Renal cortex interstitium (tissue), 15 donors: ENCODE results near the gene CCDC30. TPM values are rescaled to one million over a fixed set of nuclear protein-coding genes. Genes with fewer than 3 reads are reported as not detected.

ENCODE experiments used
- DNase-seq, 11 donors: peaks; one replicate each; pipeline ENCODE4 v3.0.0-alpha.2; 2013; ENCODE audit warnings: low read depth in 9 of 11, low spot score in 4 of 11; ENCODE audit errors: extremely low read depth in 1 of 11
- long read RNA-seq, 16 experiments: transcript quantifications; one replicate each; lab custom pipeline, GENCODE V29; 2026
- polyA plus RNA-seq, 3 donors: library from polyadenylated mRNA; unstranded; fragments of 120-200 nt; gene quantifications; one replicate each; pipeline ENCODE4 v1.2.1, GENCODE V29; 2013; ENCODE audit not compliant: insufficient read length in 3 of 3

CCDC30 gene
- polyA plus RNA-seq: 10 to 100 TPM; 15.3 to 26.9 (median 21.0) TPM
- long read RNA-seq, donor 1: 0 reads
- long read RNA-seq, donor 2: 0 reads
- long read RNA-seq, donor 3: 0 reads
- long read RNA-seq, donor 4: 0 reads
- long read RNA-seq, donor 5: 0 reads
- long read RNA-seq, donor 6: 0 reads
- long read RNA-seq, donor 7: 0 reads
- long read RNA-seq, donor 8, partial matches to known transcripts: 5 of 5 reads
- long read RNA-seq, donor 8, other reads (novel, unspliced or antisense): 0 of 5 reads
- long read RNA-seq, donor 9, partial matches to known transcripts: 0 of 1 reads
- long read RNA-seq, donor 9, other reads (novel, unspliced or antisense): 0 of 1 reads
- long read RNA-seq, donor 10: 0 reads
- long read RNA-seq, donor 11, partial matches to known transcripts: 0 of 1 reads
- long read RNA-seq, donor 11, other reads (novel, unspliced or antisense): 0 of 1 reads
- long read RNA-seq, donor 12: 0 reads
- long read RNA-seq, donor 13, partial matches to known transcripts: 0 of 1 reads
- long read RNA-seq, donor 13, other reads (novel, unspliced or antisense): 0 of 1 reads
- long read RNA-seq, donor 14: 0 reads
- long read RNA-seq, donor 15: 0 reads
- long read RNA-seq, donor 16, partial matches to known transcripts: 0 of 2 reads
- long read RNA-seq, donor 16, other reads (novel, unspliced or antisense): 0 of 2 reads

GRCh38 chr1:42462828-42463763 is at the start of gene CCDC30:
Gene CCDC30, plus strand, starts transcription at chr1:42463286. Its CDS starts 17,266 bp downstream, at chr1:42480552.
- DNase-seq: peak; percentile 92 to 99 (median 95)

DNA sequence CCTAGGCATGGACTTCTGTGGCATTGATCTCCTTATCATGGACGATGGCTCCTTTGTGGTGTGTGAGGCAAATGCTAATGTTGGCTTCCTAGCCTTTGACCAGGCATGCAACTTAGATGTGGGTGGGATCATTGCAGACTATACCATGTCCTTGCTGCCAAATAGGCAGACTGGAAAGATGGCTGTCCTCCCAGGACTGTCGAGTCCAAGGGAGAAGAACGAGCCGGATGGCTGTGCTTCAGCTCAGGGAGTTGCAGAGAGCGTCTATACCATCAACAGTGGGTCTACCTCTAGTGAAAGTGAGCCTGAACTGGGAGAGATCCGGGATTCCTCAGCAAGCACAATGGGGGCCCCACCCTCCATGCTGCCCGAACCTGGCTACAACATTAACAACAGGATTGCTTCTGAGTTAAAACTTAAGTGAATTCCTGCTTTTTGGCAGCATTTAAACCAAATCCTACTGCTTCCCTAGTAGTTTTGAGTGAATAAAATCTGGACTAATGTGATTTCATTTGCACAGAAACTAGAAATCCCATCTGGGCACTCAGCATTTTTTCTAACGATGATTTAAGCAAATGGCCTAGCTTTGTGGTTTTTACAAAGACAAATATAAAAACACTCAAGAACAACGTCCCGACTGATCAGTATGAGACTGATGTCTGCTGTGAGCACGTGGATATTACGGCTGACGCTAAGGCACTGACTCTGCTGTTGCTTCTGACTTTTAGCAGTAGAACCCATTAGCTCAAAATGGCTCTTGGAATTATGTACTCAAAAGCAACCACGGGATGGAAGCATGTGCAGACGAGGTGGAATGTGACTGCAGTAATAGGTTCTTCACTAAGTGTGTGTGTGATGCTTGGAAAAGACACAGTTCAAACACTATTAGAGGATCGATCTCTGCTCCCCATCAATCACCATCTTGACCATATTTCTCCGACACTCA is 48.3 kb upstream of the CCDC30 start:
- DNase-seq: no peak

GRCh38 chr1:42417166-42417565 is 45.9 kb upstream of the CCDC30 start:
- no peak for DNase-seq

- DNase-seq: no peak
Measured at GRCh38 chr1:42418516-42418915, 44.6 kb upstream of the CCDC30 start.

GRCh38 chr1:42419126-42419821 is 43.8 kb upstream of the CCDC30 start:
- no peak for DNase-seq

DNA sequence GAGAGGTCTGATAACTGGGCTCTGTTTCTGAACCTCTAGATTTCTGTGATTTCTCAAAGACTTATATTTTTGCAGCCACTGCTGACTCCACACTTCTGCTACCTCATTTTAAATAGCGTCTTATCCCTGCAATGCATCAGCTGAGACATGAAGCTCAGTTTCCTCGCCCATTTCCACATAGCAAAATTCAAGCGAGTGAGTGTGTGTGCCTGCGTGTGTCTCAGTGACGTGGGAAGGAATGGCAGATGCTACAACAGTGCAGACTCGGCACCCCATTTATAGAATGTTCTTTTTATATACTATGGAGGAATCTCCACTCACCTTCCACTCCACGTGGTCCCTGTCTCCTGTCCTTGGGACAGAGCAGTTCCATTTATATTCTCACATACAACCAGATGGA is 43.0 kb upstream of the CCDC30 start:
- DNase-seq: no peak

DNA sequence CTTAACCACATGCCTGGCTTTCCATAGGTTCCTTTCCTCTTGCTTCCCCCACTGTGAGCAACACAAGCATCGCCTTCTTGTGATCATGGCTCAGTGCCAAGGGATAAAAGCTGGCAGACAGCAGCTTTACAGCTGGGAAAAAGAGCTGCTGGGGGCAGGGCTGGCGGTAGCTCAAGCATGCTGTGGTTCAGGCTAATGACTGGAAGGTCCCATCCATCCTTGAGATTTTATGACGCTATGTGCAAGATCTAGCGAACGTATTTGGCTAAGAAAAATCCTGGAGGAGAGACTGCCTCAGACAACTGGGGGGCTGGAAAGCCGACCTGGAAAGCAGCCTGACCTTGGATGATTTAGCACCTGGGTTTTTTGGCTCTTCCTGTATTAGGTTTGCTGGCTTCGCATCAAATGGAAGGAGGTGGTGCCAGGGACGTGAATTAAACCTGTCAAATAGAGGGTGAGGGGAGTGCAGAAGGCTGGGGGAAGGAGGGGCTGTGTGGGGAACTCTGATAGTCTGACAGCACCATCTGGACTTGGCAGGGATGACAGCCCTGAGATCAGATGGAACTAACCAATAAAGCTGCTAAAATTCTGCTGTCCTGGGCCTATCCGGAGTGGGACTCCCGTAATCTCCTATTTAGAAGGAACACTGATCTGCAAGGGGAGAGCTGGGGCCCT is 42.0 kb upstream of the CCDC30 start:
- peak; percentile 60 to 92 (median 86) for DNase-seq

DNA sequence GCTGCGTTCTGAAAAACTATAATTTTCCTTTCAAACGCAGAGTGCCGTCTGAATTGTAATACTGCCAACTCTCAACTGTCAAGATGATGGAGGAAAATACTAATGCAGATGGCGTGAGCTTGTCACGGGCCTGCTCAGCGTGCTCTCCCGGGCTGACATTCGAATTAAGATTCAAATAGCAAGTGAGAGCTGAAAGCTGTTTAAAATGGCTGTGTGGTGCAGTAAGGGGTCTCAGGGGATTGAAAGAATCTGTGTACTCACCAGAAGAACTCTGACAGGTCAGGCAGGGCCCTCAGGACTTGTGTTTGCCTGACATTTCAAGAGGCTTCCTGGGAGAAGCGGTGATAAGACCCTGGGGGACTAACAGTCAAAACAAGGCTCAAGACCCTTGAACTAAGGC is 40.3 kb upstream of the CCDC30 start:
- no peak for DNase-seq

DNA sequence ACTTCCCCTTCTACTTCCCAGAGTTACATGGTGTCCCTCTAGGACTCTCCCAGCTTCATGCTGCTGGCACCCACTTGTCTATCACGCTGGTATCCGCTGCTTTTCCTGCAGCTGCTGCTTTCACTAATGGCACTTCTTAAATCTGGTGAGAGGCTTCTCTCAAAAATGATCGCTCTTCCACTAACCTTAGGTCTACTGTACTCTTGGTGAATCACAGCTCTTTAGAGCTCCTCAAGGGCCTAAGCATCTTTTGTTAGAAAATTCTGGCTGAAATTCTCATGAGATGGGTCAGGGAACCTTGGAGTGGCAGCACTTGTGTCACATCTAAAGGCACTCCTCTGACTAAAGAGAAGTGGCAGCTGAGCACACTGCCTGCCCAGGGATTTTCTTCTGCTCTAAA is 39.4 kb upstream of the CCDC30 start:
- DNase-seq: no peak

DNA sequence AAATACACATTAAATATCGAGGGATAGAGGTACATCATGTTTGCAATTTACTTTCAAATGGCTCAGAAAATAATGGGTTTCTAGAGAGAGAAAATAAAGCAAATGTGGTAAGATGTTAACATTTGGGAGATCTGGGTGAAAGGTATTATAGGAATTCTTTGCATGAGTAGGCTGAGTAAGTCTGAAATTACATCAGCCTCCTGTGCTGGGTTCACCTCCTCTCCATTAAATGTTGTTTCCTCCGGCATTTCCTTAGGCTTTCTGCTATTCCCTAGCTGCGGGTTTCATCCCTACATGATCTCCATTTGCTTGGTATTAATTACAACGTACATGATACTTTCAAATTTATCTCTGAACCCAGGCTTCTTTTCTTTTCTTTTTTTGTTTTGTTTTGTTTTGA is 38.9 kb upstream of the CCDC30 start:
- DNase-seq: peak in 1 of 11 donors; percentile 4

DNA sequence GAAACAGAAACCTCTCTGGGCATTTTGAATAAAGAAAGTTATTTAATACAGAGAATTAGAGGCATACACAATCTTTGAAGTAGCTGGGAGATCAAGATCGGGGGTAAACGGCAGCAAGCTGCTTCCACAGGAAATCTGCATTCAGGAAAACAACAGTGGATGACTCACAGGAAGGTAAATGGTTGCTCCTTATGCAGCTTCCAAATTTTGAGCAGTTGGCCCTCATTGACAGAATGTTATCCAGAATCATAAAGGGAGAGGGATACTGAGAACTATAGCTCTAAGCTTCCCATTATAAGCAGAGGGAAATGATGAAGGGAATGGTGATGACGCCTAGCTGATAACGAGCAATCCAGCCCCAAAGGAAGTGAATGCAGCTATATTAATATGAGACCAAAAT is 35.8 kb upstream of the CCDC30 start:
- no peak for DNase-seq

DNA sequence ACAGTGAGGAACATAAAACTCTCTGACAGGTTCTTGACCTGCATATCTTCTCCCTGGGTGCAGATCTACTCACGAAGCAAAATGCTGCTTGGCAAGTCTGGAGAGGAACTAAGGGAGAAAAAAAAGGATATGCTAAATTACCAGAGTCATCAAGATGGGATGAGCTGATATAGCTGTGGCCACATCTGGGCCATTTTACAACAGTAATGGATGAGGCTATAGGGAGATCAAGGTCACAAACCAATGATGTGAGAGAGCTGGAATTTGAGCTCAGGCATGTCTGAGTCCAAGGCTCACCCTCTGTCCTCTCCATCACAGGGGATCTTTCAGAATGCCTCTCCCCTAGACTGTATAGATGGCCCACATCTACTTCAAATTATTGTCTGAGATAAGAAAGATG is 33.5 kb upstream of the CCDC30 start:
- no peak for DNase-seq

GRCh38 chr1:42430286-42431135 is 32.6 kb upstream of the CCDC30 start:
- no peak for DNase-seq

DNA sequence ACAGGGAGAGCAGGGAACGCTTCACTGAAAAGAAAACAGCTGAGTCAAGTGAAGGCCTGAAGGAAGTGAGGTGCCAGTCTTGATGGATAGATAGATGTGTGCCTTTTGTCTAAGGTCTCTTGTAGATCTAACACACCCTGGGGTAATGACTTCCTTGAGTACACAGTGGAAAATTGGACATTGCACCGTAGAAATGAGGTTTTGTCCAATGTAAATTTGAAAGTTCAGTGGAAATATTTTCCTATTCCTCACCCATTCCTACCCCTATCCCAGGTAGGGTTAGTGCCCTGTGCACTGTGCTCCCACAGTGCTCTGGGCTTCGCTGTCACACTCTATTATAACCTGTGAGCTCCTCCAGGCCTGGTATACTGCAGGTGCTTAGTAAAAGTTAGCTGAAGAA is 31.6 kb upstream of the CCDC30 start:
- DNase-seq: no peak

GRCh38 chr1:42432714-42433113 is 30.4 kb upstream of the CCDC30 start:
- DNase-seq: no peak

DNA sequence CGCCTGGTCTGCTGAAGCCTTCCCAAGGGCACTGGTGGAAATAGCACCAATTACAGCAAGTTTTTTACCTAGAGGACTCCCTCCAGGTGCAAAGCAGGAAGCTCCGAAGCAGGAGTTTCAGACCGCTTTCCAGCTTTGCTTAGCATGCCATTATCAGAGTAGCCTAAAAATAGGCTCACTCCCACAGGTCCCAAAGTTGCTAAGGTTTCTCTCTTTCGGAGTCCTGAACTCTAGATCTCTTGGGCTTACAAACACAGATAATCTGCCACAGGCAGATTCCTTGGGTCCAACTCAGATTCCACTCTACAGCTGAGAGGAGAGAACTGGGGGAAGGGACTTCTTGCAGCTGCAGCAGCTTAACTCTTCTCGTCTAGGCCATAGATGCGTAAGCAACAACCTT is 29.7 kb upstream of the CCDC30 start:
- no peak for DNase-seq
